Kasumi-1 (cell line): ENCODE results near the gene PHF13.

Experiments
- DNase-seq, 2 experiments: peaks; one replicate each; lab custom pipeline; 2025; lab: John Stamatoyannopoulos, UW

PHF13 gene

GRCh38 chr1:6613361-6614018, at the start of gene PHF13:
TSS of gene PHF13 (plus strand) at chr1:6613731. CDS start at chr1:6614067, 336 bp downstream.
- peak; percentile 97 to 98 for DNase-seq

DNA sequence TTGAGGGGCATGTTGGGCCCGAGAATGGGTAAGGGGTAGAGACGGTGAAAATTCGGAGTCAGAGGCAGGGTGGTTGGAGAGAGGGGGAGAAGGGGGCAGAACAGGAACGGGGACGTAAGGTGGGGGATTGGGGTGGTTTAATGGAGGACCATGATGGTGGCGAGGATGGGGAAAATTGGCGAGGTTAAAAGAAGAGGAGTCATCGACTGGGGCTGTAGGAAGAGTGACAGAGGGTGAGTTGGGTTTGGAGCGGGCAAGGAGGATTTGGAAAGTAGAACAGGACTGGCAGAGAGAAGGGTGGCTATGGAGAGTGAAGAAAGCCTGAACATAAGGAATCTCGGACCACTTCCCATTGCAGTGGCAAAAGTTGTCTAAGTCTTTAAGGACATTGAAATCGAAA, 44.5 kb upstream of the PHF13 start:
- no peak for DNase-seq

DNA sequence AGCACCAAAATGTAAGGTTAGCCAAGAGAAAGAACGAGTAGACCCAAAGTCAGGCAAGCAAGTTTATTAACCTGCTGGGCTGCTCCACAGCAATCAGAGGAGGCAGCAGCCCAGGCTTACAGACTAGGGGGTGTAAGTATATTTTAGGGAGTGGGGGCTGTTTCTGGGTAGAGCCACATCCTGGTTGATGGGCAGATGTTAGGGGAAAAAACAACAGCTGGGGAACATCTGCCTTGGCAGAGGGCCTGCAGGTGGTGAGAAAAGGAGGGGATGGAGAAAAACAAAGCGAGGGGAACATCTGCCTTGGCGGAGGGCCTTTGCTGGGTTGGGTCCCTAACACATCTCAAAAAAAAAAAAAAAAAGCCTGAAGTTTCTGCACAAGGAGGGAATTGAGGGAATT, 43.4 kb upstream of the PHF13 start:
- no peak for DNase-seq

GRCh38 chr1:6570987-6571386, 42.5 kb upstream of the PHF13 start:
- DNase-seq, result no peak

GRCh38 chr1:6572653-6573383, 40.7 kb upstream of the PHF13 start:
- no peak for DNase-seq

GRCh38 chr1:6574025-6574620, 39.4 kb upstream of the PHF13 start:
- no peak for DNase-seq

GRCh38 chr1:6574818-6575217, 38.7 kb upstream of the PHF13 start:
- no peak for DNase-seq

GRCh38 chr1:6577831-6578525, 35.6 kb upstream of the PHF13 start:
- DNase-seq, result no peak

GRCh38 chr1:6578624-6579373, 34.7 kb upstream of the PHF13 start:
- no peak for DNase-seq

GRCh38 chr1:6579374-6580118, 34.0 kb upstream of the PHF13 start, which contains the start of gene ZBTB48:
TSS of gene ZBTB48 (plus strand) at chr1:6579994. CDS start at chr1:6580610, 616 bp downstream.
- DNase-seq, result peak; percentile 93 to 95

GRCh38 chr1:6580119-6580592, 33.4 kb upstream of the PHF13 start:
- DNase-seq, result peak; percentile 31 to 50

DNA sequence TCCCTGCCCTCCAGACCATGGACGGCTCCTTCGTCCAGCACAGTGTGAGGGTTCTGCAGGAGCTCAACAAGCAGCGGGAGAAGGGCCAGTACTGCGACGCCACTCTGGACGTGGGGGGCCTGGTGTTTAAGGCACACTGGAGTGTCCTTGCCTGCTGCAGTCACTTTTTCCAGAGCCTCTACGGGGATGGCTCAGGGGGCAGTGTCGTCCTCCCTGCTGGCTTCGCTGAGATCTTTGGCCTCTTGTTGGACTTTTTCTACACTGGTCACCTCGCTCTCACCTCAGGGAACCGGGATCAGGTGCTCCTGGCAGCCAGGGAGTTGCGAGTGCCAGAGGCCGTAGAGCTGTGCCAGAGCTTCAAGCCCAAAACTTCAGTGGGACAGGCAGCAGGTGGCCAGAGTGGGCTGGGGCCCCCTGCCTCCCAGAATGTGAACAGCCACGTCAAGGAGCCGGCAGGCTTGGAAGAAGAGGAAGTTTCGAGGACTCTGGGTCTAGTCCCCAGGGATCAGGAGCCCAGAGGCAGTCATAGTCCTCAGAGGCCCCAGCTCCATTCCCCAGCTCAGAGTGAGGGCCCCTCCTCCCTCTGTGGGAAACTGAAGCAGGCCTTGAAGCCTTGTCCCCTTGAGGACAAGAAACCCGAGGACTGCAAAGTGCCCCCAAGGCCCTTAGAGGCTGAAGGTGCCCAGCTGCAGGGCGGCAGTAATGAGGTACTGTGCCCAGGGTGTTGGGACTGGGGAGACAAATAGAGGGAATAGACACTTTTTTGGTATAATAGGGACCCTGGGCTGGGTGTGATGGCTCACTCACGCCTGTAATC, 32.7 kb upstream of the PHF13 start:
- DNase-seq, result peak; percentile 44 to 56

DNA sequence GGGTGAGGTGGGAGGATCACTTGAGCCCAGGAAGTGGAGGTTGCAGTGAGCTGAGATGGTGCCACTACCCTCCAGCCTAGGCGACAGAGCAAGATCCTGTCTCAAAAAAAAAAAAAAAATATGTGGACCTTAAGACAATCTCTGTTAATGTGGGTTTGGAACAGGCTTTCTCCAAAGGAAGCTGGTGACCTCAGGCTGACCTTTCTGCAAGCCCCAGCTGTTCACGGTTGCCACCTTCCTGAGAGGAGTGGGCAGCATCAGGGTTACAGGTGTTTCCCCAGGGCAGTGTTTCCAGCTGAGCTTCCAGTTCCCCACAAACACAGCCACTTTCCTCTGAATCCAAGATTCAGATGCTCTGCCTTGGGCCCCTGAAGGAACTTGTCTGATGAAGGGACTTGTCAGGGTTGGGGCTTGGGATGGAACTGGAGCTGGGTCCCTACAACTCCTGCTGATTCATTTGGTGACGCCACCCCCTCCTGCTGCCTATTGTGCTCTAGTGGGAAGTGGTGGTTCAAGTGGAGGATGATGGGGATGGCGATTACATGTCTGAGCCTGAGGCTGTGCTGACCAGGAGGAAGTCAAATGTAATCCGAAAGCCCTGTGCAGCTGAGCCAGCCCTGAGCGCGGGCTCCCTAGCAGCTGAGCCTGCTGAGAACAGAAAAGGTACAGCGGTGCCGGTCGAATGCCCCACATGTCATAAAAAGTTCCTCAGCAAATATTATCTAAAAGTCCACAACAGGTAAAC, 31.8 kb upstream of the PHF13 start:
- peak in 1 of 2 experiments; percentile 31 for DNase-seq

DNA sequence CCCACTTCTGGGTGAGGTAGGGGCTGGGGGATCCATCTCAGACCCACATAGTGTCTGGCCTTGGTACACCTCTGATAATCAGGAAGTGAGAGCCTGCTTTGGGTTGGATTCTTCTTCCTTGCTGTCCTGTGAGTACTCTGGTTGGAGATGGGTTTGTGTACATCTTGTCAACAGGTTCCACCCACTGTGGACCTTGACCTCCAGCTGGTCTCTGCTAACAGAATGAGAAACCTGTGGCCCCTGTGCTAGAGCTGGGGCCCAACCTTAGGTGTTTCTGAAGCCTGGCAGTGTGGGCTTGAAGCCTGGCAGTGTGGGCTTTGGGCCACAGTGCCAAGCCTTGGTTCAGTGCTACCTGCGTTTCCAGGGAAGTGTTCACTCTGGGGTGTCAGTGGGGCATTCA, 31.2 kb upstream of the PHF13 start:
- no peak for DNase-seq

DNA sequence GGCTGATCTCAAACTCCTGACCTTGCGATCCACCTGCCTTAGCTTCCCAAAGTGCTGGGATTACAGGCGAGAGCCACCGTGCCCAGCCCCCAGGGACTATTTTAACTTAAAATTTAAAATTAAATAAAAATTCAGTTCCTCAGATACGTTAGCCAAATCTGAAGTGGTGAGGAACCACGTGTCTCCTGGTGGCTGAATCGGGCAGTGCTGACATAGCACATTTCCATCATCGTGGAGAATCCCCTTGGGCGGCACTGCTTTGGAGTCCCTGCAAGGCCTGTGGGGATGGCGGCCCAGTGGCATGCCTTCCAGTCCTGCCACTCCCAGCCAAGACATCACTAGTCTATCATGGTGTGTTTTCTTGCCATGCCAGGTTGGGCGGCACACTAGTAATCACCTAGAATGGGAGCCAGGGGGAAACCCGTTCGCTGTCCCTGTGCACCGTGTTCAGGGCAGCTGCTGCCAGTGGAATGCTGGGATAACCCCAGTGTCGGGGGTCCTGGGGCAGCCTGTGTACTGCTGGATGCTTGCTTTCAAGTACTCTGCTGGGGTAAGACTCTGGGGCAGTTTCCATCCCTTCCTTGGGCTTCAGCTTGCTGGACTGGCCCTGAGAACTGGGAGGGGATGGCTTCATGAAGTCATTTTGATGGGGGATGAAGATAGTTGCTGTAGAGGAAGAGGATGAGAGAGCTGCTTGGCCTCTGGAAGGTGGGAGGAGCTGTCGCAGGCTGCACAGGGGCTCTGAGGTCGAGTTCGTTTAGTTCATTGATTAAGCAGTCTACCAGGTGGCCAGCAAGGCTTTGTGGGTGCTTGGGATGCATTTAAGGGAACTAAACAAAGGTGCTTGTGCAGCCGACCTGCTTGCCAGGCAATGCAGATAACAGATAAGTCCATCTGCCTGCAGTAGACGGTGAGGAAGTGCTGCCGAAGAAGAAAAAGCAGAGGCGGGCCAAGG, 29.1 kb upstream of the PHF13 start:
- no peak for DNase-seq

DNA sequence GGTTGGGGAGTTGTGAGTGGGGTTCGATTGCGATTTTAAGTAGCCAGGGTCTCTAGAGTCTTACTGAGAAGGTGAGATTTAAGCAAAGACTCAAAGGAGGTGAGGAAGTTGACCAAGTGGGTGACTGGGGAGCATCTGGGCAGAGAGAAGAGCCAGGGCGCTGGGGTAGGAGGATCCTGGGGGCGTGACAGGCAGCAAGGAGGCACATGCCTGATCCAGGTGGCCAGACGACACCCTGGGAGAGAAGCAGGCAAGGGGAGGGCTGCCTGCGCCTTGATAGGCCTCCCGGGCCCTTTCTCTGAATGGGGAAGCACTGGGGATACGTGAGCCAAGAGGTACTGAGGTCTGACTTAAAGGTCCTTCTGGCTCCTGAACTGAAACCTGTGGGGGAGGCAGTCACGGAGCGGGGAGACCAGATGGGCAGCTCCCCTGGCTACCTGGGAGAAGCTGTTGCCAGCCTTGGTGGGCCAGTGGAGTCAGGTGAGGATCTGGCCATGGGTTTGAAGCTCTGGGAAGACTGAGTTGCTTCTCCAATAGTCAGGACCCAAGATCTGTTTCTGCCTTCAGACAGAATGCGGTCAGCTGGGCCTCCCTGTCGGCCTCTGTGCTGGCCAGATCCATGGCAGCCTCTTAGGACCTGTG, 28.3 kb upstream of the PHF13 start:
- no peak for DNase-seq

DNA sequence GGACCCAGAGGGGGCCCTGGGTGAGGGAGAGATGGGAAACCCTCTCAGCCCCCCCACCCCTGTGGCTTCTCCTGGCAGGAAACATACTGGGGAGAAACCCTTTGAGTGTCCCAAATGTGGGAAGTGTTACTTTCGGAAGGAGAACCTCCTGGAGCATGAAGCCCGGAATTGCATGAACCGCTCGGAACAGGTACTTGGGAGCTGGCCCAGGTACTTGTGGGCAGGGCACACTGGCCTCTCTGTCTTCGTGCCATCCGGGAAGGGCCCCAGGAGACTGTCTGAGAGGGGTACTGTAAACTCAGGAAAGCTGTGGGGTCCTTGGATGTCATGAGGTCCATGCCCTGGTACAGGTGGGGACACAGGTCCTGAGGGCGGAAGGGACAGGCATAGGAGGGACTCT, 27.7 kb upstream of the PHF13 start:
- no peak for DNase-seq

- DNase-seq, result no peak
These were observed 27.1 kb upstream of the PHF13 start for GRCh38 chr1:6586404-6586816.
